HAP-1 (cell line): ENCODE data around the gene ALOX12.
"Not testable (repeated sequence)": the region's sequence is repeated elsewhere in the genome, so short reads cannot be mapped to it uniquely, and the experiment has no call there.

Source experiments
- DNase-seq, 2 experiments: peaks; one replicate each; pipeline ENCODE4 v3.0.0-alpha.2; 2016 to 2020; ENCODE audit warnings: low spot score in 2 of 2
- H3K27me3 ChIP-seq: fragments of 250-450 bp; sonication (Bioruptor Pico); 2 replicates; pipeline ENCODE4 v1.5.1; 2020; ENCODE audit warnings: low read depth, mild to moderate bottlenecking, moderate library complexity
- H3K36me3 ChIP-seq: fragments of 250-450 bp; sonication (Bioruptor Pico); replicated peaks from 2 replicates; pipeline ENCODE4 v1.5.1; 2020; ENCODE audit warnings: mild to moderate bottlenecking
- H3K4me1 ChIP-seq: fragments of 250-450 bp; sonication (Bioruptor Pico); 2 replicates; pipeline ENCODE4 v1.5.1; 2020; ENCODE audit warnings: mild to moderate bottlenecking
- H3K4me3 ChIP-seq: fragments of 250-450 bp; sonication (Bioruptor Pico); 2 replicates; pipeline ENCODE4 v1.5.1; 2020; ENCODE audit warnings: mild to moderate bottlenecking, moderate library complexity
- H3K9me3 ChIP-seq: fragments of 250-450 bp; sonication (Bioruptor Pico); 2 replicates; pipeline ENCODE4 v1.5.1; 2020; ENCODE audit warnings: mild to moderate bottlenecking, moderate library complexity
- in situ Hi-C: fragments of 300-500 bp; cut with MboI; formaldehyde crosslinking; loops from 3 replicates; pipeline ENCODE4 v1.14.3; 2020; ENCODE audit warnings: low sequenced_read_pairs, inconsistent platforms, mixed read lengths

Gene ALOX12

GRCh38 chr17:6995500-6996255 lies at the start of gene ALOX12:
Gene ALOX12 (plus strand): TSS chr17:6996049. CDS start chr17:6996118, 69 bp downstream.
- Histone ChIP-seq H3K4me3 (no peak within 1 kb of the TSS), H3K4me1 (no peaks in the 10 kb centered on the region), H3K27me3 (no peaks in the 10 kb centered on the region), H3K36me3 (peaks cover 6% of the 10 kb centered on the region), H3K9me3 (no peaks in the 10 kb centered on the region)
- DNase-seq = no peak
- in situ Hi-C loops = no loop called here

GRCh38 chr17:6947745-6948144 lies 48.1 kb upstream of the ALOX12 start:
- Histone ChIP-seq H3K9me3 (no peaks in the 10 kb centered on the region), H3K36me3 (no peaks in the 10 kb centered on the region), H3K4me1 (no peaks in the 10 kb centered on the region), H3K27me3 (0 out of 2 replicates have a peak, but pooled peaks cover 2% of the 10 kb centered on the region), H3K4me3 (no peak overlapping the region)
- no peak for DNase-seq
- in situ Hi-C loops = no loop called here

- no peak overlapping the region for H3K4me3 ChIP-seq
- H3K4me1 ChIP-seq = no peaks in the 10 kb centered on the region
- no peaks in the 10 kb centered on the region for H3K9me3 ChIP-seq
- no peaks in the 10 kb centered on the region for H3K36me3 ChIP-seq
- in situ Hi-C loops = no loop called here
- no peak for DNase-seq
- H3K27me3 ChIP-seq = 0 out of 2 replicates have a peak, but pooled peaks cover 2% of the 10 kb centered on the region
These were observed 47.3 kb upstream of the ALOX12 start for GRCh38 chr17:6948562-6948961.

GRCh38 chr17:6948976-6949375 lies 46.9 kb upstream of the ALOX12 start:
- no peaks in the 10 kb centered on the region for H3K36me3 ChIP-seq
- H3K4me3 ChIP-seq = no peak overlapping the region
- in situ Hi-C loops = no loop called here
- no peaks in the 10 kb centered on the region for H3K4me1 ChIP-seq
- 0 out of 2 replicates have a peak, but pooled peaks cover 2% of the 10 kb centered on the region for H3K27me3 ChIP-seq
- DNase-seq = no peak
- H3K9me3 ChIP-seq = no peaks in the 10 kb centered on the region

GRCh38 chr17:6950938-6951337 lies 44.9 kb upstream of the ALOX12 start:
- H3K4me3 ChIP-seq, in situ Hi-C loops, H3K9me3 ChIP-seq, H3K27me3 ChIP-seq, H3K4me1 ChIP-seq, H3K36me3 ChIP-seq, DNase-seq: not testable (repeated sequence)

- in situ Hi-C loops = no loop called here
- no peaks in the 10 kb centered on the region for H3K4me1 ChIP-seq
- H3K4me3 ChIP-seq = no peak overlapping the region
- H3K36me3 ChIP-seq = no peaks in the 10 kb centered on the region
- no peaks in the 10 kb centered on the region for H3K9me3 ChIP-seq
- H3K27me3 ChIP-seq = peaks cover 2% of the 10 kb centered on the region; the same call in 1 of the 2 replicates
- DNase-seq = no peak
These were observed 42.2 kb upstream of the ALOX12 start for GRCh38 chr17:6953689-6954088.

GRCh38 chr17:6959700-6960099 lies 36.1 kb upstream of the ALOX12 start:
- H3K27me3 ChIP-seq = peaks cover 2% of the 10 kb centered on the region; the same call in 1 of the 2 replicates
- H3K36me3 ChIP-seq = no peaks in the 10 kb centered on the region
- no peaks in the 10 kb centered on the region for H3K9me3 ChIP-seq
- in situ Hi-C loops = no loop called here
- H3K4me1 ChIP-seq = no peaks in the 10 kb centered on the region
- no peak overlapping the region for H3K4me3 ChIP-seq
- DNase-seq = no peak

GRCh38 chr17:6969323-6969726 lies 26.5 kb upstream of the ALOX12 start:
- H3K4me1 ChIP-seq = peaks cover 3% of the 10 kb centered on the region; the same call in 1 of the 2 replicates
- in situ Hi-C loops = no loop called here
- H3K4me3 ChIP-seq = no peak overlapping the region
- H3K9me3 ChIP-seq = no peaks in the 10 kb centered on the region
- 0 out of 2 replicates have a peak, but pooled peaks cover 3% of the 10 kb centered on the region for H3K27me3 ChIP-seq
- DNase-seq = no peak
- no peaks in the 10 kb centered on the region for H3K36me3 ChIP-seq

GRCh38 chr17:6970992-6971391 lies 24.9 kb upstream of the ALOX12 start:
- Histone ChIP-seq H3K9me3 (no peaks in the 10 kb centered on the region), H3K27me3 (0 out of 2 replicates have a peak, but pooled peaks cover 3% of the 10 kb centered on the region), H3K36me3 (no peaks in the 10 kb centered on the region), H3K4me3 (no peak overlapping the region), H3K4me1 (peaks cover 3% of the 10 kb centered on the region; the same call in 1 of the 2 replicates)
- no peak for DNase-seq
- in situ Hi-C loops = no loop called here

- H3K9me3 ChIP-seq, H3K4me3 ChIP-seq, H3K27me3 ChIP-seq, DNase-seq, in situ Hi-C loops, H3K36me3 ChIP-seq, H3K4me1 ChIP-seq: not testable (repeated sequence)
These were observed 16.4 kb upstream of the ALOX12 start for GRCh38 chr17:6979440-6979839.

GRCh38 chr17:6981426-6981825 lies 14.4 kb upstream of the ALOX12 start:
- Histone ChIP-seq H3K9me3 (no peaks in the 10 kb centered on the region), H3K4me1 (no peaks in the 10 kb centered on the region), H3K27me3 (no peaks in the 10 kb centered on the region), H3K36me3 (no peaks in the 10 kb centered on the region), H3K4me3 (no peak overlapping the region)
- DNase-seq = no peak
- in situ Hi-C loops = no loop called here

GRCh38 chr17:6985266-6985665 lies 10.6 kb upstream of the ALOX12 start:
- DNase-seq = no peak
- Histone ChIP-seq H3K4me3 (no peak overlapping the region), H3K36me3 (no peaks in the 10 kb centered on the region), H3K9me3 (no peaks in the 10 kb centered on the region), H3K27me3 (no peaks in the 10 kb centered on the region), H3K4me1 (no peaks in the 10 kb centered on the region)
- in situ Hi-C loops = no loop called here

GRCh38 chr17:6986676-6987075 lies 9.2 kb upstream of the ALOX12 start:
- Histone ChIP-seq H3K27me3 (no peaks in the 10 kb centered on the region), H3K36me3 (no peaks in the 10 kb centered on the region), H3K4me1 (no peaks in the 10 kb centered on the region), H3K4me3 (no peak overlapping the region), H3K9me3 (no peaks in the 10 kb centered on the region)
- in situ Hi-C loops = no loop called here
- DNase-seq = no peak

- DNase-seq = no peak
- Histone ChIP-seq H3K4me3 (no peak overlapping the region), H3K9me3 (no peaks in the 10 kb centered on the region), H3K27me3 (no peaks in the 10 kb centered on the region), H3K36me3 (no peaks in the 10 kb centered on the region), H3K4me1 (no peaks in the 10 kb centered on the region)
- in situ Hi-C loops = no loop called here
These were observed 6.1 kb upstream of the ALOX12 start for GRCh38 chr17:6989779-6990178.
